ENCODE results near the gene TNFRSF1A.

DNA sequence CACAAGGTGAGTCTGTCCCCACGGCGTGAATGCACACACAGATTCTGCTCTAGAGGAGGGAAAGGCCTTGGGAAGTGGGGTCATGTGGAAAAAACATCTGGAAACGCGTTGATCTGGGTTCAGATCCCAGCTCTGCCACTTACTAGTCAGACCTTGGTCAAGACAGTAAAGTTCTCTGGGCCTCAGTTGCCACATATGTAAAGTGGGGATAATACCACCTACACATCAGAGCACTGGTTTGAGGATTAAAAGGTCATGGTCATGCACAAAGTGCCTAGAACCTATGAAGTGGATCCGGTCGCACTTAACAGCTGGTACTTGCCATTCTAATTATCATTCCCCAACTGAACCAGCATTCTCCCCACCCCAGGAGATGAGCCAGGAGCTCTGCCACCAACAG, 26.7 kb downstream of the TNFRSF1A start:
- TF ChIP-seq POLR2AphosphoS5 (IDR thresholded peaks at IDR 0.05), result no peak
- TF ChIP-seq, protein P1, sequence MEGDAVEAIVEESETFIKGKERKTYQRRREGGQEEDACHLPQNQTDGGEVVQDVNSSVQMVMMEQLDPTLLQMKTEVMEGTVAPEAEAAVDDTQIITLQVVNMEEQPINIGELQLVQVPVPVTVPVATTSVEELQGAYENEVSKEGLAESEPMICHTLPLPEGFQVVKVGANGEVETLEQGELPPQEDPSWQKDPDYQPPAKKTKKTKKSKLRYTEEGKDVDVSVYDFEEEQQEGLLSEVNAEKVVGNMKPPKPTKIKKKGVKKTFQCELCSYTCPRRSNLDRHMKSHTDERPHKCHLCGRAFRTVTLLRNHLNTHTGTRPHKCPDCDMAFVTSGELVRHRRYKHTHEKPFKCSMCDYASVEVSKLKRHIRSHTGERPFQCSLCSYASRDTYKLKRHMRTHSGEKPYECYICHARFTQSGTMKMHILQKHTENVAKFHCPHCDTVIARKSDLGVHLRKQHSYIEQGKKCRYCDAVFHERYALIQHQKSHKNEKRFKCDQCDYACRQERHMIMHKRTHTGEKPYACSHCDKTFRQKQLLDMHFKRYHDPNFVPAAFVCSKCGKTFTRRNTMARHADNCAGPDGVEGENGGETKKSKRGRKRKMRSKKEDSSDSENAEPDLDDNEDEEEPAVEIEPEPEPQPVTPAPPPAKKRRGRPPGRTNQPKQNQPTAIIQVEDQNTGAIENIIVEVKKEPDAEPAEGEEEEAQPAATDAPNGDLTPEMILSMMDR (IDR thresholded peaks at IDR 0.05), result no peak
- TF ChIP-seq POLR2A (IDR thresholded peaks at IDR 0.05), result no peak

All from sigmoid colon (tissue), 4 donors.